GM13977 (cell line): Measurements from ENCODE around the gene AMER3.

Experiments used
- DNase-seq: peaks from one replicate; pipeline ENCODE4 v3.0.0; 2012; ENCODE audit warnings: low spot score
- CTCF ChIP-seq: IDR thresholded peaks from 2 replicates; pipeline ENCODE4 v1.5.1; 2012; ENCODE audit warnings: mild to moderate bottlenecking, control low read depth; ENCODE audit not compliant: insufficient read depth; ENCODE audit errors: extremely low read depth, missing control alignments
- in situ Hi-C: fragments of 300-500 bp; cut with MboI; formaldehyde crosslinking; loops from one replicate; pipeline ENCODE4 v1.12.0; 2022; ENCODE audit warnings: low sequenced_read_pairs, low pct_unique_long_range_greater_than_20kb, mixed read lengths, inconsistent platforms; ENCODE audit not compliant: unreplicated experiment

AMER3 gene

GRCh38 chr2:130814931-130815680 is 59.8 kb downstream of the AMER3 start:
- TF ChIP-seq CTCF, result no peak
- in situ Hi-C loops, result no loop called here
- no peak for DNase-seq
